Stimulated activated CD8-positive, alpha-beta memory T cell treated with anti-CD3 and anti-CD28 coated beads, Interleukin-2, amount 100 ng/mL, for 1 hour (primary cell): ENCODE results near the gene ZNF74.

ENCODE experiments used
- DNase-seq, 2 donors: peaks; one replicate each; pipeline ENCODE4 v3.0.0-alpha.2; 2020; ENCODE audit warnings: low read depth in 2 of 2

The ZNF74 gene

DNA sequence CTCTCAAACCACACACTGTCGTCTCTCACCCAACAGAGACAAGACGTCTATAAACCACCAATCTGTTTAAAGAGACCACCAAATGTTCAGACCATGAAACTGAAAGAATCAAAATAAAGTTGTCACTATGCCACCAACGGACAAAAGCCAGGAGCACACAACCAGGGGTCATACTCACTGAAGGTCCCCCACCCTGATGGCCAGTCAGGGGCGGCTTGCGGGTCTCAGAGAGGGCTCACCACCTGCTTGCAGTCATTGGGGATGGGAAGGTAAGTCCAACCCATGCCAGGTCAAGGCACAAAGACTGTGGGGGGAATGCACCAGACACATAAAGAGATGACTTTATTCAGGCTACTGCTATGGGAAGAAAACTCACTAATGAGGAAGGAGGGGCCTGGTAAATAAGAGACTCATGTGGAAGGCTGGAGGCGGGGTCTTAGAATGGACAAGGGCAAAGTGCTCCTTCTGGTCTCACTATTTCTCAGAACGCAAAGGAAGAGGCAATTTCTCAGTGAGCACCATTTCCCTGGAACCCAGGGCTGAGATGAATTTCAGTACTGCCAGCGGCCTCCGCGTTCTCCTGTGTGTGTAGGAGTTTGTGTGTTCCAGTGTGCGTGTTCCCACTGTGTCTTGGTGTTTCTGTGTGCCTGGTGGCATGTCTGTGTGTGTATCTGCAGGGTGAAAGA is 26.3 kb downstream of the ZNF74 start:
- no peak for DNase-seq

DNA sequence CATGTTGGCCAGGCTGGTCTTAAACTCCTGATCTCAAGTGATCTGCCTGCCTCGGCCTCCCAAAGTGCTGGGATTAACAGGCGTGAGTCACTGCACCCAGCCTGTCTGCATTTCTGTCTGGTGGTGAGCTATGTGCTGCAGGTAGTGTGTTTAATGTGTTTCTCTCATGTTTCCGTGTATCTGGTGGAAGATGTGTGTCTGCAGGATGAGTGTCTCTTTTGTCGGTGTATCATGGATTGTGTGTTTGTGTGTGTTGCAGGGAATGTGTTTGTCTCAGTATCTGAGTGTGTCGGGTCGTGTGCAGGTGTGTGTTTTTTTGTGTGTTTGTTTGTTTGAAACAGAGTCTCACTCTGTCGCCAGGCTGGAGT is 27.5 kb downstream of the ZNF74 start:
- DNase-seq = no peak

- DNase-seq = no peak
Measured at GRCh38 chr22:20422271-20423007, 28.5 kb downstream of the ZNF74 start.

- DNase-seq = no peak
Measured at GRCh38 chr22:20423008-20423905, 29.3 kb downstream of the ZNF74 start.

- no peak for DNase-seq
Measured at GRCh38 chr22:20423906-20424551, 30.1 kb downstream of the ZNF74 start.

- DNase-seq = no peak
Measured at GRCh38 chr22:20424568-20424931, 30.6 kb downstream of the ZNF74 start.

DNA sequence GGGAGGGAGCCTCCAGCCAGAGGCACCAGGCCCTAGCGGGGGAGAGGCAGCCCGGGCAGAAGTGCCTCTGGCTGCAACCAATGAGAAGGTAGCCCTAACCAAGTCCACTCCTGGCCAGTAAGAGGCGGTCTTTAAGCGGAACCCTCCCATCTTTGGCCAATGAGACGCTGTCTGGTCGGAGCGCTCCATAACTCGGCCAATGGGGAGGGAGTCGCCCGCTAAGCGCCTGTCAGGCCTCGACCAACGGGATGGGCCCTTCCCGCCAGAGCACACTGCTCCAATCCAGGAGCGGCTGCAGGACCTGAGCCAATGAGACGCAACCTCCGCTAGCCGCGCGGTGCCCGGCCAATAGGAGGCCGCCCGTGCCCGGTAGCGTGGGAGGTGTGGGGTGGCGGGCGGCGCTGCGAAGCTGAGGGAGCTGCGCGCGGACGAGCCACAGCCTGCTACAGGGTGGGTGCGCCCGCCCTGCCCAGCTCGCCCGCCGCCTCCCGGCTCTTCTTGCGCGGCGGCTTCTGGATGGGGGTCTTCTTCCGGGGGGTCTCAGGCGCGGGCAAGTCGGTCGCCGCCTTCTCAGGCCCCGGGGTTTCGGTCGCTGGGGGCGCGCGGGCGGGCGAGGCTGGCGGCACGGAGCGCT is 31.1 kb downstream of the ZNF74 start:
- DNase-seq = no peak

- DNase-seq = no peak
Measured at GRCh38 chr22:20425566-20426258, 31.8 kb downstream of the ZNF74 start.

GRCh38 chr22:20426259-20426615 is 32.3 kb downstream of the ZNF74 start:
- DNase-seq = no peak

- no peak for DNase-seq
Measured at GRCh38 chr22:20427104-20427944, 33.4 kb downstream of the ZNF74 start.

DNA sequence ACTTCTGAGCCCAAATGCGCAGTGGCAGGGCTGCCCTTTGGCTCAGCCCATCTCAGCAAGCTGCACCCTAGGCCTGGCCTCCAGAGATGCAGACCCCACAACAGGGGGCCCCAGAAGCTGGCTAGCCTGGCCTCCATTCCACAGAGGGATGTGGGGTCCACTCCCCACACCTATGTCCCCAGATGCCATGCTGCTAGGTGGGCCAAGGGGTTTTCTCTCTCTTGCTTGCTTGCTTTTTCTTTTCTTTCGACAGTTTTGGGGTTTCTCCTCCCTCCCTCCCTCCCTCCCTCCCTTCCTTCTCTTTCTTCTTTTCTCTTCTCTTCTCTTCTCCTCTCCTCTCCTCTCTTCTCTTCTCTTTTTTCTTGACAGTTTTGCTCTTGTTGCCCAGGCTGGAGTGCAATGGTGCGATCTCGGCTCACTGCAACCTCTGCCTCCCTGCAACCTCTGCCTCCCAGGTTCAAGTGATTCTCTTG is 34.0 kb downstream of the ZNF74 start:
- no peak for DNase-seq

DNA sequence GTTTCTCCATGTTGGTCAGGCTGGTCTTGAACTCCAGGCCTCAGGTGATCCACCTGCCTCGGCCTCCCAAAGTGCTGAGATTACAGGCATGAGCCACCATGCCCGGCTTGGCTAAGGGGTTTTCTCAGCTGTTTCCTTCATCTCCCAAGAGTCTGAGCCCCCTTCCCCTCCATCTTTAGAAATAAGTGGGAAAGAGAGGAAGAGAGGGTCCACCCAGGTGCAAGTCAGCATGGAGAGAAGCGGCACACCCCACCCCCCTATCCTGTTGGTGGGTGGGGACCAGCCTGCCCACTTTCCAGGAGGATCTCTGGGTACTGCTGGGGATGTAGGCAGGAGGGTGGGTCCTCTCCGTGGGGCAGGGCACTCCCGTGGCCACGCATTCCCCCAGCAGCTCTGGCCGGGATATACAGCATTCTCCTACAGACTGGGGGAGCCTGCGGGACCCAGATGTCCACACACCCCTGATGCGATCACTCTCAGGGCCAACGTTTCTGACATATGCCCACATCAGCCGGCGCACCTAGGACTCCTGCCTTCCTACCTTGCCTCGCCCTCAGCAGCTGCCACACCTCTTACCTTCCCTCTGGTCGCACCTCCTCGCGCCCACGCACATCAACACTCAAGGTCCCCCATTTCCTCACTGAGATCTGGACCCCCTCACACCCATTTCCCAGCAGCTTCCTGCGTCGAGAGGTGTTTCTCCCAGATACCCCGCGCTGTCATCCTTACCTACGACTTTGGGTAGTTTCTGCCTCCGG is 34.7 kb downstream of the ZNF74 start:
- DNase-seq = no peak

DNA sequence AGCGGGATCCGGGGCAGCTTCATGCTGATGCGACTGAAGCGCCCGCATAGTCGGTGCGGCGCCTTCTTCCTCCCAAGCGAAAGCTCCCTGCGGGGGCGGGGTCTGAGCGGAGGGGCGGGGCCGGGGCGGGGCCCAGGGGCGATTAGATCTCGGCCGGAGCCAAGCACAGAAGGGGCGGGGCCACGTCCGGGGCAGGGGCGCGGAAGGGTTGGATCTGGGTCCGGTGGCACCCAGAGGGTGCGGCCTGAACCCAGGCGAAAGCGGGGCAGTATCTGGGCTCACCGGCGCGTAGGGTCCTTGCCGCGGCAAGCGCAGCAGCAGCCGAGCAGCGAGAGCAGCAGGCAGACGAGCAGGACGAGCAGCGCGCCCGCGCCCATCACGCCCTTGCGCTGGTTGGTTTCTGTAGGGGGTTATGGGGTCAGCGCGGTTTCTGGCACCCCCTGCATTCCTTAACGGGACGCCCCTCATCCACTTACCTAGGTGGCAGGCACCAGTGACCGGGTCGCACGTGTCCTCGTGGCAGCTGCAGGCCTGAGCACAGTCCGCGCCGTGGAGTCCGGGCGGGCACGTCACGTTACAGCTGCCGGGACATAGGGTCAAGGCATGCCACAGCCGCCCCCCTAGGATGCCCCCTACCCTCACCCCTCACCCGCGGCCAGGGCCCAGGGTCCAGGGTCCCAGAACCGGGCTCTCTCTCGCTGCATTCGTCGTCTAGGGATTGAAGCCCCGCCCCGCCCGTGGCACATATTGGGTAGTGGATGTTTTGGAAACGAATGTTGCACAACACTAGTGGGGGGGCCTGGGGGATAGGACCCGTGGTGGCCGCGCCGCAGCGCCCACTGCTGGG is 35.5 kb downstream of the ZNF74 start:
- peak; percentile 56 to 68 for DNase-seq

GRCh38 chr22:20430101-20430719 is 36.3 kb downstream of the ZNF74 start:
- no peak for DNase-seq

DNA sequence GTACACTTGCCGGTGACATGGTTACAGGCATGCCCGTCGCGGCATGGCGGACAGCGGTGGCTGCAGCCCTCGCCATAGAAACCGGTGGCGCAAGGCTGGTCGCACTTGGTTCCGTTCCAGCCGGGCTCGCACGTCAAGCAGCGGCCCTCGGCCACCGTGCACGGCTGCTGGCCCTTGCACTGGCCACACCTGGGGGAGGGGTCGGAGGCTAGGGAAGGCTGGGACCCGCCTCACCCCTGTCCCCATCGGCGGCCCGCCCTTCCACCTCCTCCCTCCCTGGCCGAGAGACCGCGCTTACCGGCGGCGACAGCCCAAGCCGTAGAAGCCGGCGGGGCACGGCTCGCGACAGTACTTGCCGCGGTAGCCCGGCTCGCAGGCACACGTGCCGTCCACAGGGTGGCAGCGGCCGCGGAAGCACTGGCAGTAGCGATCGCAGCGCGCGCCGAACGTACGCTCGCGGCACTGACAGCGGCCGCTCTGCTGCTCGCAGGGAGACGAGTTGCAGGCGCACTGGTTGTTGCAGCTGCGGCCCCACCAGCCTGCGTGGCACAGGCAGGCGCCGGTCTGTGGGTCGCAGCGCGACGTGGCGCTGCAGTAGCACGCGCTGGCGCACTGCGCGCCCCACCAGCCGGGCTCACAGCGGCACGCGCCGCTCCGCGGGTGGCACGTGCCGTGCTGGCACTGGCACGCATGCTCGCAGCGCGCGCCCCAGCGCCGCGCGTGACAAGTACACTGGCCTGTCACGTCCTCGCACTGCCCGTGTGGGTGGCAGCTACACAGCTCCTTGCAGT is 37.0 kb downstream of the ZNF74 start:
- peak; percentile 30 to 33 for DNase-seq

GRCh38 chr22:20431511-20432192 is 37.7 kb downstream of the ZNF74 start:
- DNase-seq = no peak
